ENCODE results near the gene MAB21L3. TPM values are rescaled to one million over a fixed set of nuclear protein-coding genes. Genes with fewer than 3 reads are reported as not detected.

The MAB21L3 gene
- total RNA-seq, 2 experiments from 2014 or later: not detected

DNA sequence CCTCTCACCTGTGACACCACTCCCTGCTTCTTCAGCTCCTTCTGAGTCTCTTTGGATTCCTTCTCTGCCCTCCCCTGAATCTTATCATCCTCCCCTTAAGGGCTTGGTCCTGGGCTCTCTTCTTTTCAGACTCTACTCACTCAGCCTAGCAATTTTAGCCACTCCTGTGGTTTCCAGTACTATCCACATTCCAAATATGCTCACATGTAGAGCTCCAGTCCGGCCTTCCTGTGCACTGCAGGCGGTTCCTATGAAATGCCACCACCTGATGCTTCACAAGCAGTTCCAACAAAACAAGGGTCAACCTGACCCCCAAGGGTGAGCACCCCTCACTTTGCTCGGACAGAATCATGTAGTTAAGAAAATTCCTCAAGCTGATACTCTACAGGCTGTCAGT lies 35.9 kb downstream of the MAB21L3 start:
- Mint-ChIP-seq H3K4me1 (ENCODE audit: low read depth) (peaks cover 28% of the 10 kb centered on the region), H3K4me3 (no peak overlapping the region), H3K36me3 (ENCODE audit: low read depth) (peaks cover 4% of the 10 kb centered on the region), H3K27me3 (ENCODE audit: low read depth) (peaks cover 5% of the 10 kb centered on the region), H3K27ac (no peak overlapping the region), H3K9me3 (ENCODE audit: insufficient read depth) (peaks cover 20% of the 10 kb centered on the region)
- ATAC-seq (no peak), DNase-seq (no peak)
- CTCF ChIA-PET: interaction anchor here (1.3 to 13.7 kb wide), 5 partner anchors 7 to 353 kb away, joined by 3 to 429 read pairs (median 16); no protein-coding TSS in a partner anchor
- POLR2A ChIA-PET: no interaction called here

DNA sequence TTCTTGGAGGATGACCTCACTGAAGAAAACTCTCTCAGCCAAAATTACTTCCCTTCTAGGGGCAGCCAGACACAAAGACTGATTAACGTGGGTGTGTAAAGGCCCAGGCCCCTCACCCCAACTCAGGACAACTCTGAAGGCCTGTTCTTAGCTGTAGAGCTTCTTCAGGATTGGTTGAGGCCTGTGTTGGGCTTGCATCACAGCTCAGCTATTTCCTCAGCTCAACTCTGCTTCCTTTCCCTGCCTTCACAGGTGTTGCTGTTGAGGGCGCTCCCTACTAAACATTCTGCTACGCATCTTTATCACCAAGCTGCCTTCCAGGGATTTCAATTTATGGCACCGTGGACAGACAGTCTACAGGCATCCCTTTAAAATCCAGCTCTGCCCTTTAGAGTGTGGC lies 36.8 kb downstream of the MAB21L3 start:
- Mint-ChIP-seq H3K27ac (no peak overlapping the region), H3K4me3 (no peak overlapping the region), H3K36me3 (ENCODE audit: low read depth) (peaks cover 4% of the 10 kb centered on the region), H3K4me1 (ENCODE audit: low read depth) (peaks cover 28% of the 10 kb centered on the region), H3K9me3 (ENCODE audit: insufficient read depth) (peaks cover 20% of the 10 kb centered on the region), H3K27me3 (ENCODE audit: low read depth) (peaks cover 5% of the 10 kb centered on the region)
- ChIA-PET POLR2A (no interaction called here), CTCF (interaction anchor here (1.3 to 13.7 kb wide), 5 partner anchors 7 to 351 kb away, joined by 3 to 429 read pairs (median 10); no protein-coding TSS in a partner anchor)
- no peak for DNase-seq
- ATAC-seq: no peak

DNA sequence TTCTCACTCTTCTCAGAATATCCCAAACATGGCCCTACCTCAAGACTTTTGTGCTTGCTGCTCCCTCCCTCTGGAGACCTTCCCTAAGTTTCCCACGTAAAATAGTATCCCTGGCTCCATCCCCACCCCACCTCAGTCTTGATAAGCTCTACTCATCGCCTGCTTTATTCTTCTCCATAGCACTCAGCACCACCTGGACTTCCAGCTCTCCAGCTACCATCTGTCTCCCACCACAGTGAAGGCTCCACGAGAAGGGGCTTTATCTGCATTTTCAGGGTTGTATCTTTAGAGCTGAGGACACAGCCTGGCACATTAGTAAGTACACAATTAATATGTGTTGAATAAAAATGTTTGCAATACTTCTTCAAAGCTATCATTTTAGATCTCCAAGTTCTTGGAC lies 37.8 kb downstream of the MAB21L3 start:
- H3K9me3 Mint-ChIP-seq (ENCODE audit: insufficient read depth): peaks cover 16% of the 10 kb centered on the region
- DNase-seq: no peak
- no peak overlapping the region for H3K27ac Mint-ChIP-seq
- peaks cover 4% of the 10 kb centered on the region for H3K36me3 Mint-ChIP-seq (ENCODE audit: low read depth)
- POLR2A ChIA-PET: no interaction called here
- CTCF ChIA-PET: interaction anchor here (0.7 to 13.7 kb wide), 5 partner anchors 8 to 350 kb away, joined by 3 to 429 read pairs (median 10); no protein-coding TSS in a partner anchor
- no peak for ATAC-seq
- peaks cover 4% of the 10 kb centered on the region for H3K27me3 Mint-ChIP-seq (ENCODE audit: low read depth)
- H3K4me1 Mint-ChIP-seq (ENCODE audit: low read depth): peaks cover 28% of the 10 kb centered on the region
- H3K4me3 Mint-ChIP-seq: no peak overlapping the region

DNA sequence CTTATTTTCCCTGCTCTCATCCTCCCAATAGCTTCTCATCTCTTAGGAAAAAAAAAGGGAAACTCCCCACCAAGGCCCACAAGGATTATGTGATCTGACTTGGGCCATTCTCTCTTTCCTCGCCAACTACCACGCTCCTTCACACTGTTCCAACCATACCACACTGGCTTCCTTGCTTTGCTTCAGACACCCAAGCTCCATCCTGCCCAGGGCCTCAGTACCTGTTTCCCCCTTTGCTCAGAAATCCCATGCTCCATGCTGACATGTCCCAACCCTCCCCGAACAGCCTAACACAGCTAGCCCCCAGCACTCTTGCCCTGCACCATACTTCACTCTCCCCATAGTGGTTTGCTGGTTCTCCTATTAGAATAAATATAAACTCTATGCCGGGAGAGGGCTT lies 39.2 kb downstream of the MAB21L3 start:
- Mint-ChIP-seq H3K27ac (no peak overlapping the region), H3K9me3 (ENCODE audit: insufficient read depth) (peaks cover 6% of the 10 kb centered on the region), H3K4me1 (ENCODE audit: low read depth) (peaks cover 27% of the 10 kb centered on the region), H3K4me3 (no peak overlapping the region), H3K36me3 (ENCODE audit: low read depth) (no peaks in the 10 kb centered on the region), H3K27me3 (ENCODE audit: low read depth) (peaks cover 9% of the 10 kb centered on the region)
- POLR2A ChIA-PET: no interaction called here
- ATAC-seq (no peak), DNase-seq (peak; percentile 14)
- CTCF ChIA-PET: interaction anchor here (0.9 to 13.7 kb wide), 9 partner anchors 10 to 349 kb away, joined by 3 to 429 read pairs (median 10); no protein-coding TSS in a partner anchor

DNA sequence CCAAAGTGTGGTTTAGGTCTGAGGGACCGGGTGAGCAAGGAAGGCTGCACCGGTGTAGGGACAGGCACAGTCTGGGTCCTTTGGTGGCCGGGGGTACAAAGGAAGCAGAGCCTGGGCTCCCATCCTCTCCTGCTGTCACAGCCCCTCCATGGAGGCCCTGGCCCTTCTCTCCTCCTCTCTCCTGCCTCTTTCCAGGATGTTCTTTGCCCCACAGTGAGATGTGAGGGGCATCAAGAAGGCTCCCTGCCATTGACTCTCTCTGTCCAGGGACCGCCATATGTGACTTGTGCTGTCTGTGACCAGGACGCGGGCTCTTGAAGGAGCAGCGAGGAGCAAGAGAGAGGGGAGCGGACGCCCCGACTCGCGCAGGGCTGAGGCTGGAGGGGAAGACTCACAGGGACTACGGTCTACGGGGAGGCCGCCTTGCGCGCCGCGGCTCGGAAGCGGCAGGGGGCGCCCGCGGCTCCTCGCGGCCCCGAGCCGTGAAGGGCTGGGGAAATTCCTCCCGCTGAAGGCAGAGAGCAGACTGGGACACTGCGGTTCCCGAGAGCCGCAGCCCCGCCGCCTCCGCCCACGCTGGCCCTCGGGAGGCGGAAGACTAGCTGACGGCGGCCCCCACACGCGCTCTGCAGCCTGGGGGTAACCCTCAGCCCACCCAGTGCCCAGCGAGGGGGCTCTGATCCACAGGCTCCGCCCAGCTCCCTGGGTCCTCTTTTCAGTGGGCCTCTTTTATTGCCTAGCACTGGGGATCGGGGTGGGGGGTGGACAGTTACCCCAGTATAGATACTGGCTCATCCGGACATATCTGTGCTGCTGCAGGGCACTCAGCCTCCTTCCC lies 40.8 kb downstream of the MAB21L3 start:
- DNase-seq (peak; percentile 77), ATAC-seq (peak; percentile 97)
- H3K27me3 Mint-ChIP-seq (ENCODE audit: low read depth): peaks cover 19% of the 10 kb centered on the region
- peaks cover 19% of the 10 kb centered on the region for H3K4me1 Mint-ChIP-seq (ENCODE audit: low read depth)
- no peaks in the 10 kb centered on the region for H3K36me3 Mint-ChIP-seq (ENCODE audit: low read depth)
- H3K27ac Mint-ChIP-seq: peak overlapping the region; percentile 70
- CTCF ChIA-PET: interaction anchor here (0.6 to 5.3 kb wide), 8 partner anchors 11 to 347 kb away, joined by 3 to 75 read pairs (median 11); no protein-coding TSS in a partner anchor
- H3K4me3 Mint-ChIP-seq: peak overlapping the region; percentile 60
- POLR2A ChIA-PET: no interaction called here
- no peaks in the 10 kb centered on the region for H3K9me3 Mint-ChIP-seq (ENCODE audit: insufficient read depth)

DNA sequence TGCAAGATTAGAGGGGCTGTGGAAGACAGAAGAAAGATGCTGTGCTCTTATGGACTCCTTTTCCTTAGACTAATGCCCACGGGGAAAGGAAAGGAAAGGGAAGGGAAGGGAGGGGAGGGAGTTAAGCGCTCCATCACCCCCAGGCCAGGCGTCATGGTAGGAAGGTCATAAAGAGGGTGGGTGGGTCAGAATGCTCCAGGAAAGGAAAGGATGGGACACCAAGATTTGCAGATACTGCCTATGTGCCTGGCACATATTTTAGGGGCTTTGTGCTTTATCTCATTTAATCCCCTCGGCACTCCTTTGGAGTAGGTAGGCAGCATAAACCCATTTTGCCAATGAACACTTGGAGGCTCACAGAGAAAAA lies 41.4 kb downstream of the MAB21L3 start:
- H3K9me3 Mint-ChIP-seq (ENCODE audit: insufficient read depth): no peaks in the 10 kb centered on the region
- peaks cover 19% of the 10 kb centered on the region for H3K27me3 Mint-ChIP-seq (ENCODE audit: low read depth)
- peaks cover 16% of the 10 kb centered on the region for H3K4me1 Mint-ChIP-seq (ENCODE audit: low read depth)
- CTCF ChIA-PET: interaction anchor here (0.6 to 3.3 kb wide), 8 partner anchors 11 to 347 kb away, joined by 3 to 18 read pairs (median 8); no protein-coding TSS in a partner anchor
- POLR2A ChIA-PET: no interaction called here
- H3K27ac Mint-ChIP-seq: no peak overlapping the region
- DNase-seq (no peak), ATAC-seq (no peak)
- H3K36me3 Mint-ChIP-seq (ENCODE audit: low read depth): no peaks in the 10 kb centered on the region
- H3K4me3 Mint-ChIP-seq: no peak overlapping the region

DNA sequence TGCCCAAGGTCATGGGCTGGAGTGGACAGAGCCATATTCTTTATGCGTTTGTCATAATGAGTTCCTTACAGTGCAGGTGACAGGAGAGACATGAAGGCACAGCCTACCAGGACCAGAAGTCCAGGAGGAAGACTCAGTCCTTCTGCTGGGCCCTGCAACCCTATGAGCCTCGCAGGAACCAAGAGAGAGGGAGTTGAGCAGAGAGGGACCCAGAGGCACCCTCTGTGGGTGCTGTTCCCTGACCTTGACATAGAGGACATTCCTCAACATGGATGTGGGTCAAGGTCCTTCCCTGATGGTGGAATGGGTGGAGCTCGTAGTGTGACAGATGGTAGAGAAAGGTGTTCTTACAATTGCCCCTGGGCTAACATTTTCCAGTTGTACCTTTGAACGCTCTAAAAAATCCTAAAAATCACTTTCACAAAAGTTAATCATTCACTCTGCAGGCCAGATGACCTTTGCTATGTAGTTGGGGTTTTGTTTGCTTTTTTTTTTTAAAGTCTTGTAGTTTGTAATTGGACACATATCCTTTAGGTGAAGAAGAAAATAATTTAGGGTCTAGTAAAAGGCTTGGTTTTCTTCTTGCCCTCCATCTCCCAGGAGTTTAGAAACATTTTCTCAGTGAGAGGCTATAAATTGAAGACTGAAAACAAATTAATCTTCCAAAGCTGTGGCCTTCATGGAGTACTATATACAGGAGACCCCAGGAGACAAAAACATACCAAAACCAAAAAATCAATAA lies 41.9 kb downstream of the MAB21L3 start:
- no peak overlapping the region for H3K27ac Mint-ChIP-seq
- H3K36me3 Mint-ChIP-seq (ENCODE audit: low read depth): no peaks in the 10 kb centered on the region
- no peak for ATAC-seq
- peaks cover 19% of the 10 kb centered on the region for H3K27me3 Mint-ChIP-seq (ENCODE audit: low read depth)
- DNase-seq: no peak
- H3K9me3 Mint-ChIP-seq (ENCODE audit: insufficient read depth): no peaks in the 10 kb centered on the region
- POLR2A ChIA-PET: no interaction called here
- H3K4me1 Mint-ChIP-seq (ENCODE audit: low read depth): peaks cover 16% of the 10 kb centered on the region
- CTCF ChIA-PET: interaction anchor here (0.7 to 3.3 kb wide), 6 partner anchors 14 to 346 kb away, joined by 3 to 18 read pairs (median 9); no protein-coding TSS in a partner anchor
- H3K4me3 Mint-ChIP-seq: no peak overlapping the region

DNA sequence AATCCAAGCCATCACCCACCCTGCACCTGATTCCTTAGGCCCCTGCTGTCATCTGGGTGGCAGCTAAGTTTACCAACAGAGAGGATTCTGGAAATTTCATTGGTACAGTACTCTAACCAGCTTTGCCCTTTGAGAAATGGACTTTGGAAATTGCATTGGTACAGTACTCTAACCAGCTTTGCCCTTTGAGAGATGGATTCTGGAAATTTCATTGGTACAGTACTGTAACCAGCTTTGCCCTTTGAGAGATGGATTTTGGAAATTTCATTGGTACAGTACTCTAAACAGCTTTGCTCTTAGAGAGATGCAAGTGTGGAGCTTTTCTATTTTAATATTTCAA lies 42.5 kb downstream of the MAB21L3 start:
- Mint-ChIP-seq H3K27me3 (ENCODE audit: low read depth) (peaks cover 19% of the 10 kb centered on the region), H3K36me3 (ENCODE audit: low read depth) (no peaks in the 10 kb centered on the region), H3K4me1 (ENCODE audit: low read depth) (peaks cover 16% of the 10 kb centered on the region), H3K4me3 (no peak overlapping the region), H3K9me3 (ENCODE audit: insufficient read depth) (peaks cover 4% of the 10 kb centered on the region), H3K27ac (no peak overlapping the region)
- POLR2A ChIA-PET: no interaction called here
- no peak for ATAC-seq
- CTCF ChIA-PET: interaction anchor here (0.7 to 3.3 kb wide), 6 partner anchors 15 to 345 kb away, joined by 3 to 18 read pairs (median 9); no protein-coding TSS in a partner anchor
- DNase-seq: peak; percentile 16

DNA sequence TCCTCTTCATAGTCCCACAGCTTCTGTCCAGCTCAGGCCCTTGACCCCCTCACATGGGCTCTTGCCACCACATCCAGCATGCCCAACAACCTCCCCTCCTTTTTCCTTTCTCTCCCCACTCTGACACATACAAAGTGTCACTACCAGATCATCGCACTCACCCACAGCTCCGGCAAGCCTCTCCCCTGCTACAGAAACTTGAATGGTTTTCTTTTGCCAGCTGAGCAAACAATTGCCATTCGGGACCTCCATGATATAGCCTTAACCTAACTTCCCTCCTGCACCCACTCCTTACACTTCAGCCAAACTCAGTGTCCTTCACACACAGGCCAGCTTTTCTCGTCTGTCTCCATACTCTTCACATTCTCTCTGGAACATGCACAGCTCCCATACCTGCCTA lies 43.3 kb downstream of the MAB21L3 start:
- Mint-ChIP-seq H3K27me3 (ENCODE audit: low read depth) (peaks cover 22% of the 10 kb centered on the region), H3K9me3 (ENCODE audit: insufficient read depth) (peaks cover 5% of the 10 kb centered on the region), H3K27ac (no peak overlapping the region), H3K4me3 (no peak overlapping the region), H3K36me3 (ENCODE audit: low read depth) (no peaks in the 10 kb centered on the region), H3K4me1 (ENCODE audit: low read depth) (peaks cover 16% of the 10 kb centered on the region)
- ChIA-PET CTCF (interaction anchor here (1.0 to 3.3 kb wide), 5 partner anchors 12 to 344 kb away, joined by 3 to 18 read pairs (median 11); no protein-coding TSS in a partner anchor), POLR2A (interaction anchor here (0.6 kb wide), 1 partner anchor 15 kb away, joined by 4 read pairs; no protein-coding TSS in a partner anchor)
- DNase-seq (peak; percentile 13), ATAC-seq (no peak)

DNA sequence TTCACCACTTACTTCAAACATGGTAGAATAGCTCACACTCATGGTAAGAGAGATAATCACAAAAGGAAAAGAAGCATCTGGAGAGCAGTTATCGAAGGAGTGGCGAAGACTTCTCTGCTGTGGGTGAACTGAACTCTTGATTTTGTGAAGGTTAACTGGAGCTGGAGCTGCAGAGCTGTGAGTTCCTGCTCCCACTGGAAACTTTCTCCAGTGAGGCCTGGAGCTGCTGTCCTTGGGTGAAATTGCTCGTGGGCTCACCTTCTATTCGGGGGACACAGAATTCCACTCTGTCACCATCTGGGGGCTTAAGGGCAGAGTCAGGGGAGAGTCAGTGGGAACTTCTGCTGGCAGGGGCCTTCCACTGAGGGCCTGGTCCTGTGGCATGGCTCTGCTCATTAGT lies 45.9 kb downstream of the MAB21L3 start:
- Mint-ChIP-seq H3K4me3 (no peak overlapping the region), H3K27ac (no peak overlapping the region), H3K36me3 (ENCODE audit: low read depth) (no peaks in the 10 kb centered on the region), H3K4me1 (ENCODE audit: low read depth) (no peaks in the 10 kb centered on the region), H3K27me3 (ENCODE audit: low read depth) (peaks cover 22% of the 10 kb centered on the region), H3K9me3 (ENCODE audit: insufficient read depth) (peaks cover 5% of the 10 kb centered on the region)
- POLR2A ChIA-PET: no interaction called here
- CTCF ChIA-PET: interaction anchor here (1.5 to 2.1 kb wide), 2 partner anchors 9 to 18 kb away, joined by 5 to 6 read pairs; no protein-coding TSS in a partner anchor
- ATAC-seq (no peak), DNase-seq (peak; percentile 19)

DNA sequence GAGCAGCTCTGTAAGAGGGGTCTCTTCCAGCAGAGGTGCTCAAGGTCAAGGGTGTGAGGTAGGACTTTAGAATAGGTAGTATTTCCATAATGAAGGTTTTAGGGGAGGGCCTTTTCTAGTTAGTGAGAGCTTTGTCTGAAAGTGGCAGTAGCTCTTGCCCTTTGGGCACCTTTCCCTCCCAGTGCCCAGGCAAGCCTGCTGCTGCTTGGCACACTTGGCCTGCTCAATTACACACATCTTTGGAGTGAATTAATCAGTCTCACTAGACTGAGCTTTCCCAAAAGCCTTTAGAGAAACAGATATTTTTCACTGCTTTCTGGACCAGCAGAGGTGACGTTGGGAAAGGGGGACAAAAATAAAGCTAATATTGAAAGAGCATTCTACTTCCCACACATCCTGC lies 48.0 kb downstream of the MAB21L3 start:
- CTCF ChIA-PET: interaction anchor here (0.9 to 3.9 kb wide), 4 partner anchors 10 to 340 kb away, joined by 3 to 14 read pairs (median 6); no protein-coding TSS in a partner anchor
- peaks cover 5% of the 10 kb centered on the region for H3K9me3 Mint-ChIP-seq (ENCODE audit: insufficient read depth)

More for the DNA sequence above, 48.0 kb downstream of the MAB21L3 start:
- H3K27me3 Mint-ChIP-seq (ENCODE audit: low read depth): peaks cover 25% of the 10 kb centered on the region
- ATAC-seq (no peak), DNase-seq (peak; percentile 11)
- POLR2A ChIA-PET: no interaction called here
- no peak overlapping the region for H3K27ac Mint-ChIP-seq
- no peaks in the 10 kb centered on the region for H3K4me1 Mint-ChIP-seq (ENCODE audit: low read depth)
- H3K4me3 Mint-ChIP-seq: no peak overlapping the region
- H3K36me3 Mint-ChIP-seq (ENCODE audit: low read depth): no peaks in the 10 kb centered on the region
